Effector memory CD8-positive, alpha-beta T cell (primary cell): ENCODE results near the gene TUBA3E.
"Not testable (repeated sequence)": the region's sequence is repeated elsewhere in the genome, so short reads cannot be mapped to it uniquely, and the experiment has no call there.

ENCODE experiments used
- ATAC-seq: fragments of 150-1000 bp; cut with Tn5 transposase; replicated peaks from 2 replicates; pipeline ENCODE4 v1.10.0; 2021; ENCODE audit warnings: mild to moderate bottlenecking, moderate library complexity
- DNase-seq, 3 experiments: peaks; one replicate each; pipeline ENCODE4 v3.0.0; 2021
- H3K27ac Mint-ChIP-seq, 2 donors: one replicate each; pipeline ENCODE4 v1.8.0; 2022; ENCODE audit warnings: mild to moderate bottlenecking in 2 of 2, mixed read lengths in 2 of 2, moderate library complexity in 2 of 2
- H3K27me3 Mint-ChIP-seq, 2 donors: one replicate each; pipeline ENCODE4 v1.8.0; 2022; ENCODE audit warnings: mixed read lengths in 2 of 2
- H3K36me3 Mint-ChIP-seq: one replicate; pipeline ENCODE4 v1.8.0; 2022; ENCODE audit warnings: mild to moderate bottlenecking, moderate library complexity, mixed read lengths; ENCODE audit not compliant: insufficient read depth
- H3K4me1 Mint-ChIP-seq, 2 donors: one replicate each; pipeline ENCODE4 v1.8.0; 2022; ENCODE audit warnings: low read depth in 2 of 2, mixed read lengths in 2 of 2
- H3K4me3 Mint-ChIP-seq, 2 donors: one replicate each; pipeline ENCODE4 v1.8.0; 2022; ENCODE audit warnings: mild to moderate bottlenecking in 2 of 2, mixed read lengths in 2 of 2, moderate library complexity in 2 of 2
- H3K9me3 Mint-ChIP-seq, 2 donors: one replicate each; pipeline ENCODE4 v1.8.0; 2022; ENCODE audit warnings: mixed read lengths in 2 of 2

TUBA3E gene

GRCh38 chr2:130220505-130220904 lies 22.3 kb upstream of the TUBA3E start:
- H3K9me3 Mint-ChIP-seq, ATAC-seq, H3K36me3 Mint-ChIP-seq, H3K4me3 Mint-ChIP-seq, DNase-seq, H3K27ac Mint-ChIP-seq, H3K4me1 Mint-ChIP-seq: not testable (repeated sequence)
- peaks cover 10 to 19% of the 10 kb centered on the region in 2 donors for H3K27me3 Mint-ChIP-seq

GRCh38 chr2:130219147-130219546 lies 20.9 kb upstream of the TUBA3E start:
- peaks cover 10 to 19% of the 10 kb centered on the region in 2 donors for H3K27me3 Mint-ChIP-seq
- not testable (repeated sequence) for H3K36me3 Mint-ChIP-seq, H3K27ac Mint-ChIP-seq, H3K9me3 Mint-ChIP-seq, DNase-seq, H3K4me3 Mint-ChIP-seq, H3K4me1 Mint-ChIP-seq, ATAC-seq

GRCh38 chr2:130207051-130207450 lies 8.8 kb upstream of the TUBA3E start:
- DNase-seq: not testable (repeated sequence)

GRCh38 chr2:130203150-130203549 lies 4.9 kb upstream of the TUBA3E start:
- DNase-seq, H3K36me3 Mint-ChIP-seq, ATAC-seq, H3K4me1 Mint-ChIP-seq, H3K4me3 Mint-ChIP-seq, H3K9me3 Mint-ChIP-seq, H3K27ac Mint-ChIP-seq: not testable (repeated sequence)
- peaks cover 0 to 11% of the 10 kb centered on the region in 2 donors for H3K27me3 Mint-ChIP-seq

More at GRCh38 chr2:130207051-130207450, 8.8 kb upstream of the TUBA3E start:
- H3K9me3 Mint-ChIP-seq, H3K4me1 Mint-ChIP-seq, H3K36me3 Mint-ChIP-seq, H3K27me3 Mint-ChIP-seq, H3K4me3 Mint-ChIP-seq, ATAC-seq: not testable (repeated sequence)
- H3K27ac Mint-ChIP-seq: peak overlapping the region in 1 of 2 donors; percentile 15

- H3K27ac Mint-ChIP-seq, DNase-seq, H3K4me3 Mint-ChIP-seq, ATAC-seq, H3K4me1 Mint-ChIP-seq, H3K9me3 Mint-ChIP-seq, H3K36me3 Mint-ChIP-seq: not testable (repeated sequence)
- H3K27me3 Mint-ChIP-seq: peaks cover 0 to 11% of the 10 kb centered on the region in 2 donors
Measured at GRCh38 chr2:130202518-130202917, 4.3 kb upstream of the TUBA3E start.

- not testable (repeated sequence) for H3K36me3 Mint-ChIP-seq, DNase-seq, ATAC-seq, H3K4me3 Mint-ChIP-seq, H3K27me3 Mint-ChIP-seq, H3K9me3 Mint-ChIP-seq, H3K27ac Mint-ChIP-seq, H3K4me1 Mint-ChIP-seq
Measured at GRCh38 chr2:130196052-130196451, 2.2 kb downstream of the TUBA3E start.

- not testable (repeated sequence) for H3K27me3 Mint-ChIP-seq, H3K27ac Mint-ChIP-seq, ATAC-seq, DNase-seq, H3K9me3 Mint-ChIP-seq, H3K36me3 Mint-ChIP-seq, H3K4me1 Mint-ChIP-seq, H3K4me3 Mint-ChIP-seq
Measured at GRCh38 chr2:130195089-130195635, 3.1 kb downstream of the TUBA3E start.

GRCh38 chr2:130193824-130194223 lies 4.4 kb downstream of the TUBA3E start:
- not testable (repeated sequence) for H3K27me3 Mint-ChIP-seq, H3K4me3 Mint-ChIP-seq, ATAC-seq, H3K9me3 Mint-ChIP-seq, DNase-seq, H3K36me3 Mint-ChIP-seq, H3K27ac Mint-ChIP-seq, H3K4me1 Mint-ChIP-seq

- not testable (repeated sequence) for H3K9me3 Mint-ChIP-seq, H3K4me3 Mint-ChIP-seq, H3K36me3 Mint-ChIP-seq, DNase-seq, H3K27ac Mint-ChIP-seq, ATAC-seq, H3K4me1 Mint-ChIP-seq, H3K27me3 Mint-ChIP-seq
Measured at GRCh38 chr2:130192451-130192850, 5.8 kb downstream of the TUBA3E start.

- not testable (repeated sequence) for H3K4me3 Mint-ChIP-seq, H3K27ac Mint-ChIP-seq, H3K4me1 Mint-ChIP-seq, H3K9me3 Mint-ChIP-seq, DNase-seq, H3K27me3 Mint-ChIP-seq, ATAC-seq, H3K36me3 Mint-ChIP-seq
Measured at GRCh38 chr2:130191319-130191718, 6.9 kb downstream of the TUBA3E start.

GRCh38 chr2:130190237-130190636 lies 8.0 kb downstream of the TUBA3E start:
- Mint-ChIP-seq H3K36me3 (peaks cover 5% of the 10 kb centered on the region), H3K27me3 (no peaks in the 10 kb centered on the region), H3K4me1 (peaks cover 0 to 2% of the 10 kb centered on the region in 2 donors), H3K9me3 (no peaks in the 10 kb centered on the region), H3K27ac (no peak overlapping the region), H3K4me3 (no peak overlapping the region)
- ATAC-seq (no peak), DNase-seq (no peak)

- not testable (repeated sequence) for H3K9me3 Mint-ChIP-seq, ATAC-seq, H3K4me1 Mint-ChIP-seq, H3K27ac Mint-ChIP-seq, H3K27me3 Mint-ChIP-seq, H3K4me3 Mint-ChIP-seq, DNase-seq, H3K36me3 Mint-ChIP-seq
Measured at GRCh38 chr2:130188958-130189357, 9.3 kb downstream of the TUBA3E start.

GRCh38 chr2:130187859-130188792 lies 10.1 kb downstream of the TUBA3E start:
- H3K9me3 Mint-ChIP-seq, ATAC-seq, H3K4me3 Mint-ChIP-seq, H3K4me1 Mint-ChIP-seq, H3K27ac Mint-ChIP-seq, H3K27me3 Mint-ChIP-seq, DNase-seq, H3K36me3 Mint-ChIP-seq: not testable (repeated sequence)

- H3K27ac Mint-ChIP-seq: no peak overlapping the region
- ATAC-seq (no peak), DNase-seq (no peak)
- H3K27me3 Mint-ChIP-seq: no peaks in the 10 kb centered on the region
- H3K4me1 Mint-ChIP-seq: peaks cover 0 to 10% of the 10 kb centered on the region in 2 donors
- no peaks in the 10 kb centered on the region for H3K9me3 Mint-ChIP-seq
- H3K4me3 Mint-ChIP-seq: no peak overlapping the region
- H3K36me3 Mint-ChIP-seq: peaks cover 9% of the 10 kb centered on the region
Measured at GRCh38 chr2:130187268-130187667, 11.0 kb downstream of the TUBA3E start.
